GM19397 (cell line): ENCODE data around the gene MPZL3.
"Not testable (repeated sequence)": the region's sequence is repeated elsewhere in the genome, so short reads cannot be mapped to it uniquely, and the experiment has no call there.

ENCODE experiments used
- ATAC-seq: cut with Tn5 transposase; IDR thresholded peaks from one replicate; pipeline ENCODE4 v1.9.1; 2021; ENCODE audit warnings: mild to moderate bottlenecking, moderate library complexity; ENCODE audit not compliant: unreplicated experiment

MPZL3 gene

DNA sequence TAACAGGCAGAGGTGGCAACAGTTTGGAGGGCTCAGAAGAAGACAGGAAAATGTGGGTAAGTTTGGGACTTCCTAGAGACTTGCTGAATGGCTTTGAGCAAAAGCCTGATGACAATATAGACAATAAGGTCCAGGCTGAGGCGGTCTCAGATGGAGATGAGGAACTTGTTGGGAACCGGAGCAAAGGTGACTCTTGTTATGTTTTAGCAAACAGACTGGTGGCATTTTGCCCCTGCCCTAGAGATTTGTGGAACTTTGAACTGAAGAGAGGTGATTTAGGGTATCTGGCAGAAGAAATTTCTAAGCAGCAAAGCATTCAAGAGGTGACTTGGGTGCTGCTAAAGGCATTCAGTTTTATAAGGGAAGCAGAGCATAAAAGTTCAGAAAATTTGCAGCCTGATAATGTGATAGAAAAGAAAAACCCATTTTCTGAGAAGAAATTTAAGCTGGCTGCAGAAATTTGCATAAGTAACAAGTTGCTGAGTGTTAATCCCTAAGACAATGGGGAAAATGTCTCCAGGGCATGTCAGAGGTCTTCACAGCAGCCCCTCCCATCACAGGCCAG is 61.1 kb downstream of the MPZL3 start:
- ATAC-seq = not testable (repeated sequence)

DNA sequence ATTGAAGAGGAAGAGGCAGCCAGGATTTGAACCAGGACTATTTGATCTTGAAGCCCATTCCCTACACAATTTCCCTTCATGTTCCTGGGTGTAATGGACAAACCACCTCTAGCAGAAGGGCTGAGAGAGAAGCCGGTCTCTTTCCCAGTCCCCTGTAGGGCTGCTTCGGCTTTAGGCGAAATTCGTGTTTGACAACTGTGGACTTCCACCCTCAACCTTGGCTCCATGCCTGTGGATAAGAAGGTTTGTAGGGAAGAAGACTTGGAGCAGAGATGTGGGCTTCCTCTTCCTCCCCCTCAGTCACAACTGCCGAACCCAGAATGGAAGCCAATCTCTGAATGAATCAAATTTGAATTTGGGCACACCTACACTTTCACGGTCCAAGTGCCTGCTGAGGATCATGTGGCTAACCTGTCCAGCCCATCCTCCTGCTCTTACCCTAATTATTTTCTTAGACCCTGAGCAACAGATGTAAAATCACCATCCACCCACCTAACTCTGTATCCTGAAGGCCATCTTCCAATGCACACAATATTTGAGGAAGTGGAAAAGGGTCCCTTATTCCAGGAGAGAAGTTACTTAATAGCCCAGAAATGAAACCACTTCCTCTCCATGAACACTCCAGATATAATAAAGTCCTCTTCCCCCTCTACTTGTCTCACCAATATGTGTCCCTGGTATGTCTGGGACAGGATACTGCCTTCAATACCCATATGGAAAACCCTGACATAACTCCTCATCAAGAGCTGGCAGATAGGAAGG is 65.6 kb downstream of the MPZL3 start:
- no peak for ATAC-seq

DNA sequence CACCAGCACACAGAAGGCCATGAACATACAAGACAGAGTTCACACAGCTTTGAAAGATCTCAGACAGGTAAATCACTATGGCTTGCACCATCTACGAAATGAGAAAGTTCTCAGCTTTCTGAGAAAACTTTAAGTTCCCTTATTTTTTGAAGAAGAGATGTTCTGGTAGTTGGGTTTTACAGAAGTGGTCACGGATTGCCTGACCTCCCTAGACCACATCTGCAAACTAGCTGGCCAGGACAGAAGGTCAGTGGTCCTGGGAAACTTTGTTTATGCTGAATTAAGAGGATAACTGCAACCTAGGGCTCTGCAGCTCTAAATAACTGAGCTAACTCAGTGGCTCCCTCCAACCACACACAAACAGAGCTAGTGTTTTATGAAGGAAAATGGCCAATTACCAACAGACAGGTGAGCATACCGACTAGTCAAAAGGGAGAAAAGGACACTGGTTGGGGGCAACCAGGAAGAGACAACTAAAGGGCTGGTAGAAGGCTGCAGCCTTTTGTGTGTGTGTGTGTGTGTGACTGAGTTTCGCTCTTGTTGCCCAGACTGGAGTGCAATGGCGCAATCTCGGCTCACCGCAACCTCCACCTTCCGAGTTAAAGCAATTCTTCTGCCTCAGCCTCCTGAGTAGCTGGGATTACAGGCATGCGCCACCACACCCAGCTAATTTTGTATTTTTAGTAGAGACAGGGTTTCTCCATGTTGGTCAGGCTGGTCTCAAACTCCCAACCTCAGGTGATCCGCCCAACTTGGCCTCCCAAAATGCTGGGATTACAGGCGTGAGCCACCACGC is 67.2 kb downstream of the MPZL3 start:
- no peak for ATAC-seq

DNA sequence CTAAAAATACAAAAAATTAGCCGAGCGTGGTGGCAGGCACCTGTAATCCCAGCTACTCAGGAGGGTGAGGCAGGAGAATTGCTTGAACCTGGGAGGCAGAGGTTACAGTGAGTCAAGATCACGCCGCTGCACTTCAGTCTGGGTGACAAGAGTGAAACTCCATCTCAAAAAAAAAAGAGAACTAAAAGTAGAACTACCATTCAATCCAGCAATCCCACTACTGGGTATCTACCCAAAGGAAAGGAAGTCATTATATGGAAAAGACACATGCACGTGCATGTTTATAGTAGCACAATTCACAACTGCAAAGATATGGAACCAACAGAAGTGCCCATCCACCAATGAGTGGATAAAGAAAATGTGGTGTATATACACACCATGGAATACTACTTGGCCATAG is 68.5 kb downstream of the MPZL3 start:
- not testable (repeated sequence) for ATAC-seq

- no peak for ATAC-seq
Observed at GRCh38 chr11:118180300-118180703, 71.9 kb downstream of the MPZL3 start.

DNA sequence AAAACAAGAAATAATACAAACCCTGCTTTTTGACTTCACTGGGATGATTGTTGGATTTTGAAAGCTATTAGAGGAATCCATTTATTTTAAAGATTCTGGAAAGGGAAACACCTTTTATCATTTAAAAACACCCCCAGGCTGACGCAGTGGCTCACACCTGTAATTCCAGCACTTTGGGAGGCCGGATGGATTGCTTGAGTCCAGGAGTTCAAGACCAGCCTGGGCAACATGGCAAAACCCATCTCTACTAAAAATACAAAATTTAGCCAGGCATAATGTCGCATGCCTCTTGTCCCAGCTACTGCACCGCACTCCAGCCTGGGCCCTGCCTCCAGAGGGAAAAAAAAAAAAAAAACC is 75.4 kb downstream of the MPZL3 start:
- no peak for ATAC-seq
